ENCODE data around the gene ADCY2.

Gene ADCY2

DNA sequence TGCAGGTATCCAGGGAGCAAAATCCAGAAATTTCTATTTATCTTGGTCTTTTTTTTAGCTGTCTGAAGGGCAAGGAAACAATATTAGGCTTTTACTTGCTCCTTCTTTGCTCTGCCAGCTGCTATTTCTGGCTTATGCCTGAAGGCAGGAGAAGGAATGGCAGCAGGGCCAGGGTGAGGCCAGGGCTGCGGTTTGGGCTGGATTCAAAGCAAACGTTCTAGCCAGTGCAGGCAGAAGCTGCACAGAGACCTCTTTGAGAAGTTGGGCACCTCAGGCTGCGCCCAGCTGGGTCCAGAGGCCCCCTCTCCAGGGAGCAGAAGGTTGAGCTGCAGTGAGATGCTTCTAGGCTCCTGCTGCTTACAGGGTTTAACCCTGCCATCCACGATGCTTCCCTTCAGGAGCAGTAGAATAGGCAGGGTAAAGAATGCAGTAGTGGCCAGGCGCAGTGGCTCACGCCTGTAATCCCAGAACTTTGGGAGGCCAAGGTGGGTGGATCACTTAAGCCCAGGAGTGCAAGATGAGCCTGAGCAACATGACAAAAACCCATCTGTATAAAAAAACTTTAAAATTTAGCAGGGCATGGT lies 201.2 kb downstream of the ADCY2 start:
- H3K4me3 ChIP-seq (ENCODE audit: low read depth, low read length), result no peak overlapping the region
- TF ChIP-seq, protein P1, sequence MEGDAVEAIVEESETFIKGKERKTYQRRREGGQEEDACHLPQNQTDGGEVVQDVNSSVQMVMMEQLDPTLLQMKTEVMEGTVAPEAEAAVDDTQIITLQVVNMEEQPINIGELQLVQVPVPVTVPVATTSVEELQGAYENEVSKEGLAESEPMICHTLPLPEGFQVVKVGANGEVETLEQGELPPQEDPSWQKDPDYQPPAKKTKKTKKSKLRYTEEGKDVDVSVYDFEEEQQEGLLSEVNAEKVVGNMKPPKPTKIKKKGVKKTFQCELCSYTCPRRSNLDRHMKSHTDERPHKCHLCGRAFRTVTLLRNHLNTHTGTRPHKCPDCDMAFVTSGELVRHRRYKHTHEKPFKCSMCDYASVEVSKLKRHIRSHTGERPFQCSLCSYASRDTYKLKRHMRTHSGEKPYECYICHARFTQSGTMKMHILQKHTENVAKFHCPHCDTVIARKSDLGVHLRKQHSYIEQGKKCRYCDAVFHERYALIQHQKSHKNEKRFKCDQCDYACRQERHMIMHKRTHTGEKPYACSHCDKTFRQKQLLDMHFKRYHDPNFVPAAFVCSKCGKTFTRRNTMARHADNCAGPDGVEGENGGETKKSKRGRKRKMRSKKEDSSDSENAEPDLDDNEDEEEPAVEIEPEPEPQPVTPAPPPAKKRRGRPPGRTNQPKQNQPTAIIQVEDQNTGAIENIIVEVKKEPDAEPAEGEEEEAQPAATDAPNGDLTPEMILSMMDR (IDR thresholded peaks at IDR 0.05; ENCODE audit: borderline replicate concordance, insufficient read depth, low read depth, low read length), result no peak

DNA sequence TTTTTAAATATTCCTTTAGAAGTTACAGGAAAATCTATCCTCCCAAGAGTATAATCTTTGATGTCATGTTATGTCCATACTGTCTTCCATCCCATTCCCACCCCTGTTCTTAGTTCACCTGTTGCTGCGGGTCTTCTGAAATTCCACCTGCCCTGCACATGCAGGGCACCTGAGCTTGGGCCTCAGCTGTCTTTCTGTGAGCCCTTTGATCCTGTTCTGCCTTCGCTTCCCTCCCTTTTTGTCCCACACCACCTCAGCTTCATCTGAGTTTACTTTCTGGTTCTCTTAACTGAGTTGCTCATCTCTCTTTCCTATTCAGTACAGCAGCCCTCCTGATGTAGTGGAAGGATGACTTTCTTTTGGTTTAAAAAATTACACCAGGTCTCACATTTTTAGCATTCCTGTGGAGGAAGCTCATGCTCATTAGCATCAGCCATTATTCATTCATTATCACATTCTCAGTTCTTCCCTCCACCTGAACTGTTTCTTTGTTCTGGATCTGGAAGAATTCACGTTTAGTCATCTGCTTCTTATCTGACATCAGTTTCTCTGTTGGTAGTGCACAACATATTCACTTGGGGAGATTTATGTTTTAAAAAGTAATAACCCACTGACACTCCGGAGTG lies 211.0 kb downstream of the ADCY2 start:
- H3K4me3 ChIP-seq (ENCODE audit: low read depth, low read length), result no peak overlapping the region
- TF ChIP-seq, protein P1 (IDR thresholded peaks at IDR 0.05; ENCODE audit: borderline replicate concordance, insufficient read depth, low read depth, low read length), result no peak

DNA sequence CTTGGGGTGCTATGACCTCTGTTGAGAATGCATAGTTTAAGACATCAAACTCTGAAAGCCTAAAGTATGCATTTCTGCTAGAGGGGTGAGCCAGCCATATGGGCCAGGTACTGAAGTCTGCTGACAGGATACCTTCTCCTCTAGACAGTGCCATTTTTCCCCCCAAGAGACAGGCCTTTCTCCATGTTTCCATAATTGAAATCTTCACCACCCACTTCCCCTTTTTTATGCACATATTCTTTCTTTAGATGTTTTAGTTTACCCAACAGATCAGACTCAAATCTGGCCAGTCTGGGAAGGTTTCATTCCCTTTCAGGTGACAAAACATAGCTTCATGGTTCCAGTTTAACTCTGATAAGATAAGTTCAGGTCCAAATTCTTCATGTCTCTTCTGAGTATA lies 212.8 kb downstream of the ADCY2 start:
- TF ChIP-seq, protein P1 (IDR thresholded peaks at IDR 0.05; ENCODE audit: borderline replicate concordance, insufficient read depth, low read depth, low read length), result no peak

DNA sequence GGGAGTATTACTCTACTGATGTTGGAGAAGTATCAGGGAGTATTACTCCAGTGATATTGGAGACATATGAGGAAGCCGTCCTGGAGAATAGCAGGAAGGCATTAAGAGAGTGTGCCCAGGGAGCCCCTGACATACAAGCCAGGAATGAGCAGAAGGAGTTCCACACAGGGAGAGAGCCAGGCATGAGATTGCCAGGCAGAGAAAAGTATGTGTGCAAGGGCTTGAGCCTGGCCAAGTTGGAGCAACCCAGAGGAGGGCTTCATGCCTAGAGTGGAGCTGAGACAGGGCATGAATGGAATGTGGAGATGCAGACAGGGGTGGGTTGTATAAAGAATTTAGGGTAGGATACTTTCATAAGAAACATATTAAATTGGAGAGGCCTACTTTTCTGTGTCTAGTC lies 213.8 kb downstream of the ADCY2 start:
- TF ChIP-seq, protein P1 (IDR thresholded peaks at IDR 0.05; ENCODE audit: borderline replicate concordance, insufficient read depth, low read depth, low read length), result no peak

More for the DNA sequence above, 212.8 kb downstream of the ADCY2 start:
- H3K4me3 ChIP-seq (ENCODE audit: low read depth, low read length), result no peak overlapping the region

DNA sequence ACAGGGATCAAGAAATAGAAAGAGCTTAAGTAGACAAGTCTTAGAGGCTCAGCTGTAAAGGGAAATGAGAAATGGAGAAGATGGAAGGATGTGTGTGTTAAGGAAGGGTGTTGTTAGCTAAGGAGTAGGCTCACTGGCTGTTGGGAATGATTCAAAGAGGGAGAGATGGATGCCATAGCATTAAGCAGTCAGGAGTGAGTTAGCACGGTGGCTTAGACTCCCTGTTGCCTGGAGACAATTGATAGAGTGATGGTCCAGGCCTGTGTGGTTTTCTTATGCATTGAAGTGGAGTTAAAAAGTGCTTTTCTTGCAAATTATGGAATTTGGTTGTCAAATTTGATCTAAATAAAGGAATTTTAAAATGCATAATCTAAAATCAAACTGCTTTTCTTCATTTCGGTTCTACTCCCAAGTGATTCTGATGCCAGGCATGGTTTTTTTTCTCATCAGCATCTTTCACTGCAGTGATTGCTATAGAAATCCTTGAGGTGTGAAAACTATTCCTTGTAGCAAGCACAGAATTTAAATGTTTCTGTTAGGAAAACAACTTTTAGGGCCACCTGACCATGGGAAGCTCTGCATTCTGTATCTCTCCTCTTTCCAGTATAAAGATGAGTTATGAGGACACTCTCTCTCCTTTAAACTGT lies 214.7 kb downstream of the ADCY2 start:
- no peak overlapping the region for H3K4me3 ChIP-seq (ENCODE audit: low read depth, low read length)
- TF ChIP-seq, protein P1 (IDR thresholded peaks at IDR 0.05; ENCODE audit: borderline replicate concordance, insufficient read depth, low read depth, low read length), result no peak

More for the DNA sequence above, 213.8 kb downstream of the ADCY2 start:
- H3K4me3 ChIP-seq (ENCODE audit: low read depth, low read length), result no peak overlapping the region

DNA sequence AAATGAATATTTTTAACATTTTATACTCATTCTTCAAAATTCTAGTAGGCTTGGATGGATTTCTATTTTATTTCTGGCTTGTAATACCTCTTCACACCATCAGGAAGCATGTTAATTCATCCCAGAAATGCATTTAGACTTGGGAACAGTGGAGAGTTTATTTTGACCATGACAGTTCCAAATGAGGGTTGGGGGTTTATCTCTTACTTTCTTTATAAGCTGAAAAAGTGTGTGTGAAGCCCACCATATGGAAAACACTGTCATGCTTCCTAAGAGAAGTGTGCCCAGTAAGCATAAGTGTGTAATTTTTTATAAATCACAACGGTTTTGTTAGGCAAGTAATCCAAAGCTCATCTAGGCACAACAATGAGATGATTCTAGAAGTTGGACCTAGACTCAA lies 215.6 kb downstream of the ADCY2 start:
- TF ChIP-seq, protein P1 (IDR thresholded peaks at IDR 0.05; ENCODE audit: borderline replicate concordance, insufficient read depth, low read depth, low read length), result no peak
- H3K4me3 ChIP-seq (ENCODE audit: low read depth, low read length), result no peak overlapping the region
